Measurements from ENCODE around the gene PTPN11. TPM values are rescaled to one million over a fixed set of nuclear protein-coding genes. Genes with fewer than 3 reads are reported as not detected.

The PTPN11 gene
- total and polyA plus RNA-seq, 2 of the 13 experiments (the other 11 are each of a cell fraction or from before 2014, with no cell fraction given): 30.0 to 63.5 TPM

DNA sequence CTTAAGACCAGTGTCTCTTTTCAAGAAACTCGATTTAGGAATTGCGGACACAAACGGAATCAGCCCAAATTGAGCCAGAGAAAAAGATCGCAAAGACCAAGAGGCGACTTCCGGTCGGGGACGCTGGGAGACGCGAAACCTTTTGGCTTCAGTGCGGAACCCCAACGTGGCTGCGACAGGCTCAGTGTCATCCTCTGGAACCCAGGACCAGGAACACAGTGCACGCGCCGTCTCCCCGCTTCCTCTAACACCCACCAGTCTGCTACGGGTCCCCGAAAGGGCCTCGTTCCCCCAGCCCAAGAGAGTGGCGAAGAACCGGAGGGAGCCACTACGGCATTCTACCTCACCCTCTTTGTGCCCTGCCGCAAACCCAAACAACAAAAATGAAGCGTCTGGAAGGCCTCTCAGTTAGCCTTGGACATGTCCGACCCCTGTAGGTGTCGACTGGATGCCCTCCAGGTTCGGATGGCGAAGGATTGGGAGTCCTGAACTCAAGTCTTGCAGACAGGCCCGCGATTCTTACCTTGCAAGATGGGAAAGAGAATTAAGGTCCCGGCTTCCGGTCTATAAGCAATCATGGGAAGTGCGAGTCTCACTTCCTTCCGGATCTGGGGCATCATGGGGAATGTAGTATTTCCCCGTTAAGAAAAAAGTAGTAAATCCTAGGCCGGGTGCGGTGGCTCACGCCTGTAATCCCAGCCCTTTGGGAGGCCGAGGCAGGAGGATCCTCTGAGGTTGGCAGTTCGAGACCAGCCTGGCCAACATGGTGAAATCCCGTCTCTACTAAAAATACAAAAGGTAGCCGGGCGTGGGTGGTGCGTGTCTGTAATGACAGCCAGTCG, 9.5 kb upstream of the PTPN11 start, which contains the start of gene RPL6:
Gene RPL6, minus strand, starts transcription at position 542 of the 842 bp plus-strand sequence. CDS start 949 bp downstream, outside the sequence.
- POLR2A ChIA-PET: no interaction called here
- in situ Hi-C loops (cut with HindIII; ENCODE audit: extremely low pct_ligation_motif_present, low pct_unique_long_range_greater_than_20kb): no loop called here
- 16% methylated on average over 25 of the region's 46 CpGs for WGBS (ENCODE audit: low lambda C conversion rate)
- TF ChIP-seq ZNF263 (CRISPR knock-in tag; IDR thresholded peaks at IDR 0.05): peak; percentile 35; the same call in 1 of the 2 replicates
- 0 out of 2 replicates have a peak, but pooled peaks have one; percentile 57 for TF ChIP-seq ZNF775 (CRISPR knock-in tag; IDR thresholded peaks at IDR 0.05; ENCODE audit: borderline replicate concordance)
- no peak for TF ChIP-seq ZBTB37 (CRISPR knock-in tag; IDR thresholded peaks at IDR 0.05)
- TF ChIP-seq, protein P1, sequence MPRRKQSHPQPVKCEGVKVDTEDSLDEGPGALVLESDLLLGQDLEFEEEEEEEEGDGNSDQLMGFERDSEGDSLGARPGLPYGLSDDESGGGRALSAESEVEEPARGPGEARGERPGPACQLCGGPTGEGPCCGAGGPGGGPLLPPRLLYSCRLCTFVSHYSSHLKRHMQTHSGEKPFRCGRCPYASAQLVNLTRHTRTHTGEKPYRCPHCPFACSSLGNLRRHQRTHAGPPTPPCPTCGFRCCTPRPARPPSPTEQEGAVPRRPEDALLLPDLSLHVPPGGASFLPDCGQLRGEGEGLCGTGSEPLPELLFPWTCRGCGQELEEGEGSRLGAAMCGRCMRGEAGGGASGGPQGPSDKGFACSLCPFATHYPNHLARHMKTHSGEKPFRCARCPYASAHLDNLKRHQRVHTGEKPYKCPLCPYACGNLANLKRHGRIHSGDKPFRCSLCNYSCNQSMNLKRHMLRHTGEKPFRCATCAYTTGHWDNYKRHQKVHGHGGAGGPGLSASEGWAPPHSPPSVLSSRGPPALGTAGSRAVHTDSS (CRISPR knock-in tag; conservative IDR thresholded peaks at IDR 0.05): no peak
- peak; percentile 54; the same call in 1 of the 2 replicates for TF ChIP-seq ZNF362 (CRISPR knock-in tag; IDR thresholded peaks at IDR 0.05; ENCODE audit: borderline replicate concordance)
- no peak for TF ChIP-seq ZFYVE20 (CRISPR knock-in tag; IDR thresholded peaks at IDR 0.05; ENCODE audit: borderline replicate concordance, low read depth)
- no peak for TF ChIP-seq MTERF4 (CRISPR knock-in tag; IDR thresholded peaks at IDR 0.05)
- no peak for TF ChIP-seq ZNF367 (CRISPR knock-in tag; IDR thresholded peaks at IDR 0.05; ENCODE audit: borderline replicate concordance)
- TF ChIP-seq REPIN1 (CRISPR knock-in tag; IDR thresholded peaks at IDR 0.05; ENCODE audit: borderline replicate concordance, low read depth): peak; percentile 84; the same call in 1 of the 2 replicates
- TF ChIP-seq EP300 (IDR thresholded peaks at IDR 0.05; ENCODE audit: low read depth in 2 of 2, low read length in 2 of 2): peak; percentile 34 to 37; a peak in 1 of 4 replicates
- TF ChIP-seq EP300 (CRISPR knock-in tag; IDR thresholded peaks at IDR 0.05; ENCODE audit: borderline replicate concordance): no peak
- no peak for TF ChIP-seq SIN3A (IDR thresholded peaks at IDR 0.05; ENCODE audit: borderline replicate concordance, low read depth, low read length)
- TF ChIP-seq POLR2AphosphoS2 (IDR thresholded peaks at IDR 0.05; ENCODE audit: low read depth, low read length): peak; percentile 86
- TF ChIP-seq ZNF816 (CRISPR knock-in tag; IDR thresholded peaks at IDR 0.05; ENCODE audit: borderline replicate concordance): peak; percentile 92; the same call in 1 of the 2 replicates
- 0 out of 2 replicates have a peak, but pooled peaks have one; percentile 40 for TF ChIP-seq REL (CRISPR knock-in tag; conservative IDR thresholded peaks at IDR 0.05)
- TF ChIP-seq ZNF350 (CRISPR knock-in tag; IDR thresholded peaks at IDR 0.05; ENCODE audit: borderline replicate concordance, low read depth): peak; percentile 89; the same call in 1 of the 2 replicates
- 0 out of 2 replicates have a peak, but pooled peaks have one; percentile 34 for TF ChIP-seq HDAC2 (CRISPR knock-in tag; IDR thresholded peaks at IDR 0.05)

More for the DNA sequence above, 9.5 kb upstream of the PTPN11 start, which contains the start of gene RPL6:
- no peak within 1 kb of the TSS for H2AFZ ChIP-seq (ENCODE audit: low read length)
- peak within 1 kb of the TSS; percentile 94 for H3K27ac ChIP-seq (ENCODE audit: extremely low read length, insufficient read depth, low read length)
- no peaks in the 10 kb centered on the region for H3K9me3 ChIP-seq (ENCODE audit: low read length)
- peak within 1 kb of the TSS; percentile 96 for H3K9ac ChIP-seq (ENCODE audit: insufficient read depth, low read depth, low read length)
- CTCF ChIA-PET (ENCODE audit: low intra/inter-chr PET ratio, low total read pairs): no interaction called here
- peaks cover 20% of the 10 kb centered on the region for H4K20me1 ChIP-seq (ENCODE audit: insufficient read depth, low read length)
- H3K4me1 ChIP-seq (ENCODE audit: insufficient read depth, low read length): peaks cover 44% of the 10 kb centered on the region
- peak within 1 kb of the TSS; percentile 70 for H3K4me2 ChIP-seq (ENCODE audit: low read depth, low read length)
- H3K79me2 ChIP-seq (ENCODE audit: insufficient read depth, low read length): peaks cover 28% of the 10 kb centered on the region
- peak; percentile 96 for DNase-seq (ENCODE audit: low spot score)
- FAIRE-seq: peak; percentile 82
- H3K27me3 ChIP-seq (ENCODE audit: control insufficient read depth in 1 of 2, insufficient read depth in 2 of 2, low read length in 2 of 2): no peaks in the 10 kb centered on the region; a peak in 1 of 5 replicates
- intact Hi-C loops (cut with micrococcal nuclease; ENCODE audit: unreplicated experiment): no loop called here
- BruUV-seq (replicated peaks): TSS peak; percentile 67
- ATAC-seq: peak; percentile 94
- peaks cover 11 to 38% of the 10 kb centered on the region in 2 experiments for H3K36me3 ChIP-seq (replicated peaks in 1 of 2; ENCODE audit: control insufficient read depth in 1 of 2, insufficient read depth in 2 of 2, low read length in 2 of 2)
- peak within 1 kb of the TSS; percentile 89 to 92 (median 91) for H3K4me3 ChIP-seq (replicated peaks in 1 of 3; ENCODE audit: insufficient read depth in 1 of 3, low read depth in 2 of 3, low read length in 3 of 3)
